Measurements from ENCODE around the gene PBX4. TPM values are rescaled to one million over a fixed set of nuclear protein-coding genes. Genes with fewer than 3 reads are reported as not detected.
A peak's percentile ranks its signal among the peaks of the same experiment; 100 is the strongest.

Gene PBX4
- total RNA-seq, 1 donor from 2014 or later, result 56.1 TPM

- H3K27me3 Mint-ChIP-seq (ENCODE audit: unreplicated experiment), result peaks cover 10% of the 10 kb centered on the region
- peaks cover 4% of the 10 kb centered on the region for H3K9me3 Mint-ChIP-seq (ENCODE audit: unreplicated experiment)
- H3K36me3 Mint-ChIP-seq (ENCODE audit: unreplicated experiment), result peaks cover 8% of the 10 kb centered on the region
- H3K4me3 Mint-ChIP-seq (ENCODE audit: unreplicated experiment), result no peak overlapping the region
- no peak for TF ChIP-seq CTCF (IDR thresholded peaks at IDR 0.05; ENCODE audit: partially characterized antibody, unreplicated experiment)
- peak overlapping the region; percentile 9 for H3K27ac Mint-ChIP-seq (ENCODE audit: unreplicated experiment)
- peaks cover 4% of the 10 kb centered on the region for H3K4me1 Mint-ChIP-seq (ENCODE audit: low read depth, unreplicated experiment)
- DNase-seq, result no peak
Observed at GRCh38 chr19:19597809-19598306, 20.6 kb downstream of the PBX4 start.

GRCh38 chr19:19595171-19595701 lies 23.3 kb downstream of the PBX4 start:
- no peak for DNase-seq
- peaks cover 9% of the 10 kb centered on the region for H3K36me3 Mint-ChIP-seq (ENCODE audit: unreplicated experiment)
- TF ChIP-seq CTCF (IDR thresholded peaks at IDR 0.05; ENCODE audit: partially characterized antibody, unreplicated experiment), result no peak
- no peak overlapping the region for H3K27ac Mint-ChIP-seq (ENCODE audit: unreplicated experiment)
- H3K4me1 Mint-ChIP-seq (ENCODE audit: low read depth, unreplicated experiment), result peaks cover 8% of the 10 kb centered on the region
- H3K27me3 Mint-ChIP-seq (ENCODE audit: unreplicated experiment), result peaks cover 9% of the 10 kb centered on the region
- no peak overlapping the region for H3K4me3 Mint-ChIP-seq (ENCODE audit: unreplicated experiment)
- H3K9me3 Mint-ChIP-seq (ENCODE audit: unreplicated experiment), result peaks cover 4% of the 10 kb centered on the region

GRCh38 chr19:19594381-19594780 lies 24.1 kb downstream of the PBX4 start:
- peaks cover 11% of the 10 kb centered on the region for H3K27me3 Mint-ChIP-seq (ENCODE audit: unreplicated experiment)
- TF ChIP-seq CTCF (IDR thresholded peaks at IDR 0.05; ENCODE audit: partially characterized antibody, unreplicated experiment), result no peak
- H3K9me3 Mint-ChIP-seq (ENCODE audit: unreplicated experiment), result peaks cover 4% of the 10 kb centered on the region
- no peak overlapping the region for H3K27ac Mint-ChIP-seq (ENCODE audit: unreplicated experiment)
- peaks cover 12% of the 10 kb centered on the region for H3K36me3 Mint-ChIP-seq (ENCODE audit: unreplicated experiment)
- peaks cover 8% of the 10 kb centered on the region for H3K4me1 Mint-ChIP-seq (ENCODE audit: low read depth, unreplicated experiment)
- no peak for DNase-seq
- no peak overlapping the region for H3K4me3 Mint-ChIP-seq (ENCODE audit: unreplicated experiment)

- Mint-ChIP-seq H3K4me1 (ENCODE audit: low read depth, unreplicated experiment) (peaks cover 11% of the 10 kb centered on the region), H3K36me3 (ENCODE audit: unreplicated experiment) (peaks cover 10% of the 10 kb centered on the region), H3K9me3 (ENCODE audit: unreplicated experiment) (peaks cover 4% of the 10 kb centered on the region), H3K27ac (ENCODE audit: unreplicated experiment) (no peak overlapping the region), H3K4me3 (ENCODE audit: unreplicated experiment) (no peak overlapping the region), H3K27me3 (ENCODE audit: unreplicated experiment) (peaks cover 8% of the 10 kb centered on the region)
- no peak for TF ChIP-seq CTCF (IDR thresholded peaks at IDR 0.05; ENCODE audit: partially characterized antibody, unreplicated experiment)
- DNase-seq, result no peak
Observed at GRCh38 chr19:19592690-19593089, 25.8 kb downstream of the PBX4 start.

GRCh38 chr19:19591133-19591825 lies 27.2 kb downstream of the PBX4 start:
- peak overlapping the region; percentile 25 for H3K4me3 Mint-ChIP-seq (ENCODE audit: unreplicated experiment)
- H3K36me3 Mint-ChIP-seq (ENCODE audit: unreplicated experiment), result peaks cover 4% of the 10 kb centered on the region
- peaks cover 4% of the 10 kb centered on the region for H3K9me3 Mint-ChIP-seq (ENCODE audit: unreplicated experiment)
- no peak for TF ChIP-seq CTCF (IDR thresholded peaks at IDR 0.05; ENCODE audit: partially characterized antibody, unreplicated experiment)
- H3K27me3 Mint-ChIP-seq (ENCODE audit: unreplicated experiment), result peaks cover 6% of the 10 kb centered on the region
- H3K27ac Mint-ChIP-seq (ENCODE audit: unreplicated experiment), result no peak overlapping the region
- H3K4me1 Mint-ChIP-seq (ENCODE audit: low read depth, unreplicated experiment), result peaks cover 10% of the 10 kb centered on the region
- DNase-seq, result no peak
